Skeletal muscle satellite cell (primary cell): ENCODE data around the gene YY1.

ENCODE experiments used
- H3K27me3 ChIP-seq: 2 replicates; pipeline ENCODE4 v1.7.0; 2013; ENCODE audit warnings: low read length; ENCODE audit not compliant: control insufficient read depth, insufficient read depth
- H3K36me3 ChIP-seq: 2 replicates; pipeline ENCODE4 v1.7.0; 2013; ENCODE audit warnings: mild to moderate bottlenecking, control low read depth, low read length; ENCODE audit not compliant: insufficient read depth
- H3K4me1 ChIP-seq: 2 replicates; pipeline ENCODE4 v1.7.0; 2013; ENCODE audit warnings: low read length; ENCODE audit not compliant: control insufficient read depth, insufficient read depth
- H3K4me2 ChIP-seq: 2 replicates; pipeline ENCODE4 v1.7.0; 2013; ENCODE audit warnings: mild to moderate bottlenecking, low read length
- H3K4me3 ChIP-seq: 2 replicates; pipeline ENCODE4 v1.7.0; 2013; ENCODE audit warnings: low read length
- H3K9ac ChIP-seq: 2 replicates; pipeline ENCODE4 v1.7.0; 2013; ENCODE audit warnings: mild to moderate bottlenecking, low read depth, low read length, moderate library complexity
- H3K9me3 ChIP-seq: replicated peaks from 2 replicates; pipeline ENCODE4 v1.7.0; 2013; ENCODE audit warnings: mild to moderate bottlenecking, control low read depth, low read length

YY1 gene

DNA sequence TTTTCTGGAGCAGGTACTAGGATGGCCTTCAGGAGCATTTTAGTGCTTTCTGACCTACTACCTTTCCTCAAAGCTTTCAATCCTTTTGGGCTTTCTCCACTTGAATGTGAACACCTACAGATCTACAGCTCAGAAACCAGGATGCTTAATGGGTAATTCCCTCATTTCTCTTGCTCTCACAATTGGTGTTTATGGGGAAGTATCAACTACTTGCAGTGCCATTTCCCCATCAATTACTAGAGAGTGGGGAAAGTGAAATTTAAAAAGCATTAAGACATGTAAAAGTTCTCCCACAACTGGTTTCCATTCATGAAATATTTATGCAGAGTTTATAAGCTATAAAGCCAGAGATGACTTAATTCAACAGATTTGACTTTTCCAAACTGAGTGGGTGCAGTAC is 2.1 kb upstream of the YY1 start:
- peak overlapping the region; percentile 98 for H3K4me3 ChIP-seq
- H3K9ac ChIP-seq = peak overlapping the region; percentile 99
- peaks cover 17% of the 10 kb centered on the region for H3K4me1 ChIP-seq
- H3K27me3 ChIP-seq = no peaks in the 10 kb centered on the region
- no peaks in the 10 kb centered on the region for H3K9me3 ChIP-seq
- no peaks in the 10 kb centered on the region for H3K36me3 ChIP-seq
- peak overlapping the region; percentile 87 for H3K4me2 ChIP-seq

- Histone ChIP-seq H3K4me2 (peak overlapping the region; percentile 87), H3K9ac (peak overlapping the region; percentile 99), H3K9me3 (no peaks in the 10 kb centered on the region), H3K4me1 (peaks cover 20% of the 10 kb centered on the region), H3K36me3 (no peaks in the 10 kb centered on the region), H3K4me3 (peak overlapping the region; percentile 98), H3K27me3 (no peaks in the 10 kb centered on the region)
Measured at GRCh38 chr14:100237735-100238418, 1.1 kb upstream of the YY1 start.

DNA sequence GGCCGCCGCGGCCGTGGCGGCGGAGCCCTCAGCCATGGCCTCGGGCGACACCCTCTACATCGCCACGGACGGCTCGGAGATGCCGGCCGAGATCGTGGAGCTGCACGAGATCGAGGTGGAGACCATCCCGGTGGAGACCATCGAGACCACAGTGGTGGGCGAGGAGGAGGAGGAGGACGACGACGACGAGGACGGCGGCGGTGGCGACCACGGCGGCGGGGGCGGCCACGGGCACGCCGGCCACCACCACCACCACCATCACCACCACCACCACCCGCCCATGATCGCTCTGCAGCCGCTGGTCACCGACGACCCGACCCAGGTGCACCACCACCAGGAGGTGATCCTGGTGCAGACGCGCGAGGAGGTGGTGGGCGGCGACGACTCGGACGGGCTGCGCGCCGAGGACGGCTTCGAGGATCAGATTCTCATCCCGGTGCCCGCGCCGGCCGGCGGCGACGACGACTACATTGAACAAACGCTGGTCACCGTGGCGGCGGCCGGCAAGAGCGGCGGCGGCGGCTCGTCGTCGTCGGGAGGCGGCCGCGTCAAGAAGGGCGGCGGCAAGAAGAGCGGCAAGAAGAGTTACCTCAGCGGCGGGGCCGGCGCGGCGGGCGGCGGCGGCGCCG is 381 bp downstream of the YY1 start:
- peak overlapping the region; percentile 99 for H3K9ac ChIP-seq
- no peaks in the 10 kb centered on the region for H3K9me3 ChIP-seq
- peaks cover 20% of the 10 kb centered on the region for H3K4me1 ChIP-seq
- H3K4me2 ChIP-seq = peak overlapping the region; percentile 84
- peak overlapping the region; percentile 98 for H3K4me3 ChIP-seq
- H3K36me3 ChIP-seq = no peaks in the 10 kb centered on the region
- H3K27me3 ChIP-seq = no peaks in the 10 kb centered on the region

- H3K4me1 ChIP-seq = peaks cover 20% of the 10 kb centered on the region
- peak overlapping the region; percentile 98 for H3K4me3 ChIP-seq
- H3K27me3 ChIP-seq = no peaks in the 10 kb centered on the region
- peak overlapping the region; percentile 88 for H3K4me2 ChIP-seq
- peak overlapping the region; percentile 99 for H3K9ac ChIP-seq
- H3K36me3 ChIP-seq = no peaks in the 10 kb centered on the region
- H3K9me3 ChIP-seq = no peaks in the 10 kb centered on the region
Measured at GRCh38 chr14:100239840-100240667, 1.1 kb downstream of the YY1 start.

- H3K36me3 ChIP-seq = no peaks in the 10 kb centered on the region
- peak overlapping the region; percentile 86 for H3K9ac ChIP-seq
- peaks cover 20% of the 10 kb centered on the region for H3K4me1 ChIP-seq
Measured at GRCh38 chr14:100240668-100241032, 1.7 kb downstream of the YY1 start.

GRCh38 chr14:100241279-100241678 is 2.3 kb downstream of the YY1 start:
- Histone ChIP-seq H3K4me2 (peak overlapping the region; percentile 88), H3K9me3 (no peaks in the 10 kb centered on the region), H3K9ac (peak overlapping the region; percentile 86), H3K27me3 (no peaks in the 10 kb centered on the region), H3K36me3 (no peaks in the 10 kb centered on the region), H3K4me3 (peak overlapping the region; percentile 84), H3K4me1 (peaks cover 19% of the 10 kb centered on the region)

More at GRCh38 chr14:100240668-100241032, 1.7 kb downstream of the YY1 start:
- Histone ChIP-seq H3K4me2 (peak overlapping the region; percentile 88), H3K9me3 (no peaks in the 10 kb centered on the region), H3K27me3 (no peaks in the 10 kb centered on the region), H3K4me3 (peak overlapping the region; percentile 84)

GRCh38 chr14:100243020-100243419 is 4.1 kb downstream of the YY1 start:
- H3K4me1 ChIP-seq = peaks cover 11% of the 10 kb centered on the region
- no peak overlapping the region for H3K4me3 ChIP-seq
- H3K27me3 ChIP-seq = no peaks in the 10 kb centered on the region
- H3K36me3 ChIP-seq = no peaks in the 10 kb centered on the region
- H3K9me3 ChIP-seq = no peaks in the 10 kb centered on the region
- no peak overlapping the region for H3K9ac ChIP-seq
- peak overlapping the region; percentile 27 for H3K4me2 ChIP-seq

DNA sequence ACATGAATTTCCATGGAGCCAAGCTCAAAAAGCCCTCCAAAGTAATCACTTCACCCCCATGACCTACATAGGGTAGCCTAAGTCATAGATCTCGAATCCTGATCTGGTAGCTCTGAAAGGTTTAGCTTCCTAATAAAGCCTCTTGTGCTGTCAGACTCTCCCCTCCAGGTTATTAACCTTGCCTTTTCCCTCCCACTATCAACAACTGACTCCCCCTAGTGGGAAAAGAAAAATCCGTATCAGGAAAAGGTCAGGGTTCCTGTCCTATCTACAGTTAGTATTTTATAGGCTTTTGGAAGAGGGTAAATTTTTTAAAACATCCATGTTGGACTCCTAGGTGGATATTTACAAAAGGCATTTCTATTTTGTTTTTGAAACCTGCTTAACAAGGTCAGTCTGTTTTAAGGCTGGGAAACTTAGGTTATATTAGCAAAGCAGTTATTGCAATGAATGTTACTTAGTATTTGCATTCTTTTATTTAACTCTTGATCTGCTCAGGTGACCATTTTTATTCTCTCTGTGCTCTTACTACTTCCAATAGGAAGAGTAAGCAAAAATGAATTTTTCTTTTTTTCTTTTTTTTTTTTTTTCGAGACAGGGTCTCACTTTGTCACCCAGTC is 8.0 kb downstream of the YY1 start:
- Histone ChIP-seq H3K4me2 (no peak overlapping the region), H3K4me3 (no peak overlapping the region), H3K36me3 (no peaks in the 10 kb centered on the region), H3K4me1 (peaks cover 3% of the 10 kb centered on the region), H3K9ac (no peak overlapping the region), H3K9me3 (no peaks in the 10 kb centered on the region), H3K27me3 (no peaks in the 10 kb centered on the region)

GRCh38 chr14:100250732-100251465 is 12.0 kb downstream of the YY1 start:
- Histone ChIP-seq H3K4me1 (no peaks in the 10 kb centered on the region), H3K4me3 (no peak overlapping the region), H3K4me2 (no peak overlapping the region), H3K9ac (no peak overlapping the region), H3K36me3 (no peaks in the 10 kb centered on the region), H3K9me3 (no peaks in the 10 kb centered on the region), H3K27me3 (no peaks in the 10 kb centered on the region)

- Histone ChIP-seq H3K4me2 (no peak overlapping the region), H3K9me3 (no peaks in the 10 kb centered on the region), H3K4me1 (no peaks in the 10 kb centered on the region), H3K27me3 (no peaks in the 10 kb centered on the region), H3K4me3 (no peak overlapping the region), H3K9ac (no peak overlapping the region), H3K36me3 (no peaks in the 10 kb centered on the region)
Measured at GRCh38 chr14:100252684-100253083, 13.7 kb downstream of the YY1 start.
